Middle frontal gyrus (tissue), 1 donor: ENCODE results near the gene LAMA4.
A peak's percentile ranks its signal among the peaks of the same experiment; 100 is the strongest.

Source experiments
- DNase-seq: peaks from one replicate; pipeline ENCODE4 v3.0.0-alpha.2; 2015; ENCODE audit warnings: low spot score; ENCODE audit errors: extremely low spot score

Gene LAMA4

GRCh38 chr6:112241820-112242429, 12.4 kb downstream of the LAMA4 start:
- DNase-seq: no peak

DNA sequence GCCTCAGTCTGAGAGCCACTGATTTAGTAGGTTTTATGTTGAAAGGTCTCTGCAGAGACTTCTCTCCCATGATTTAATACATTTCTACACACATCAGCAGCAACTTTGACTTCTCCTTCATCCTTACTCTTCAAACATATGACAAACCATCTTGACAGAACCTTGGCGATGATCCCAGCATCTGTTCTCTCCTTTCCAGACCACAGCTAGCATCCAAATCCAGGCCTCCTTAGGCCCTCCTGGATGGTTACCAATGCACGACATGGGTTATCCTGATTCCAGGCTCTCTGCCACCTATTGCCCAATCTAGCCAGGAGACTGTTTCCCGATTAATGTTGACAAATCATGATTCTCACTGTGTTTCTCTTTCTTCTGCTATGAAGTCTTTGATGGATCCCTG, 16.8 kb downstream of the LAMA4 start:
- no peak for DNase-seq

DNA sequence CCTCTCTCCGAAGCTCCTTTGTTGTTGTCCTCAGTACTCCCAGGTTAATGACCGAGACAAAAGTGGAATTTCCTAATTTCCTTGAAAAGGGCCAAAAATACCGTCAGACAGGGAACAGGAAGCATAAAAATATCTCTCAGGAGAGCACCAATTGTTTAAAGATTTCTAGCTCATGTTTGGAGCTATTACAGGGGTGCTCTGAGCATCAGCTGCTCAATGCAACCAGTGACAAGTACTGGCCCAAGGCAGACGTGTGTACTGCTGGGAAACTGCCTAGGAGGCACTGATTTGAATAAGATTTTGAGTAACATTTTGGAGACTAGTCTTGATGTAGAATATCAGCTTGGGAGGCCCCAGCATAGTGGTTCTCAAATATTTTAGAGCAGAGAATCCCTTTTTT, 17.3 kb downstream of the LAMA4 start:
- no peak for DNase-seq

DNA sequence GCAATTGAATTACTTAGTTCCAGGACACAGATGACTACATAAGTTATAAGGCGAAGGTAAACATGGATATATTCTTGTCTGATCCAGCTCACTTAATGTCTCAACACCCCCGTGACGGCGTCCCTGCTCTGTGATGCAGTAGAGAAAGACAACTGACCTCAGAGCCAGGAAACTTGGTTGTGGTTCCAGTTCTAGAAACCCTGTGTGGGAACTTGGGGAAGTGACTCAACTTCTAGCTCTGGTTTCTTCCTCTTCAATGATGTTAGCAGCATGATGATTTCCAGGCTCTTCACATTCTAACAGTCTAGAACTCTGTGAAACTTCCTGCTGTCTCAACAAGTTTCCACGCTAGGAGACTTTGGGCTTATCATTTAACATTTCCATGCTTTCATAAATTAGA, 18.4 kb downstream of the LAMA4 start:
- DNase-seq: no peak

GRCh38 chr6:112234601-112235000, 19.8 kb downstream of the LAMA4 start:
- DNase-seq: no peak

GRCh38 chr6:112233847-112234246, 20.5 kb downstream of the LAMA4 start:
- no peak for DNase-seq

- no peak for DNase-seq
These were observed 21.5 kb downstream of the LAMA4 start for GRCh38 chr6:112232845-112233256.

DNA sequence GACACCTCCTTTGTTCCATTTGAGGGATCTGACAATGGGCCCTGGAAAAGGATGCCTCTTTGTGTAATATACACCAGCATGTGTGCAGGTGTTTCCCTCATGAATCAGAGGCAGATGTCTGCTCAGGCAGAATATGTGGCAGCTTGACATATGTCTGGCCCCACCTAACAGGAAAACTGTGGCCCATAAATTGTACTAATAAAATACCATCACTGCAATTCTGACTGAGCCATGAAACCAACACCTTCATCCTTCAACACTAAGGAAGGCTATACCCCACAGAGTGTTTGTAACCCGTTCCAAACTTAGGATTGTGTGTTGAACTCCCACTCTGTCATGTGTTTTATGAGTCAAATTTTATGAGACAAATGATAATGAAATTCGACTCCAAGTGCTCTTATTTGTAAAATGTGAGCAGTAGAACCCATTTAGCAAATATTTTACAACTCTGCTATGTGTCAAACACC, 22.7 kb downstream of the LAMA4 start:
- no peak for DNase-seq

- DNase-seq: no peak
These were observed 23.2 kb downstream of the LAMA4 start for GRCh38 chr6:112231164-112231563.

DNA sequence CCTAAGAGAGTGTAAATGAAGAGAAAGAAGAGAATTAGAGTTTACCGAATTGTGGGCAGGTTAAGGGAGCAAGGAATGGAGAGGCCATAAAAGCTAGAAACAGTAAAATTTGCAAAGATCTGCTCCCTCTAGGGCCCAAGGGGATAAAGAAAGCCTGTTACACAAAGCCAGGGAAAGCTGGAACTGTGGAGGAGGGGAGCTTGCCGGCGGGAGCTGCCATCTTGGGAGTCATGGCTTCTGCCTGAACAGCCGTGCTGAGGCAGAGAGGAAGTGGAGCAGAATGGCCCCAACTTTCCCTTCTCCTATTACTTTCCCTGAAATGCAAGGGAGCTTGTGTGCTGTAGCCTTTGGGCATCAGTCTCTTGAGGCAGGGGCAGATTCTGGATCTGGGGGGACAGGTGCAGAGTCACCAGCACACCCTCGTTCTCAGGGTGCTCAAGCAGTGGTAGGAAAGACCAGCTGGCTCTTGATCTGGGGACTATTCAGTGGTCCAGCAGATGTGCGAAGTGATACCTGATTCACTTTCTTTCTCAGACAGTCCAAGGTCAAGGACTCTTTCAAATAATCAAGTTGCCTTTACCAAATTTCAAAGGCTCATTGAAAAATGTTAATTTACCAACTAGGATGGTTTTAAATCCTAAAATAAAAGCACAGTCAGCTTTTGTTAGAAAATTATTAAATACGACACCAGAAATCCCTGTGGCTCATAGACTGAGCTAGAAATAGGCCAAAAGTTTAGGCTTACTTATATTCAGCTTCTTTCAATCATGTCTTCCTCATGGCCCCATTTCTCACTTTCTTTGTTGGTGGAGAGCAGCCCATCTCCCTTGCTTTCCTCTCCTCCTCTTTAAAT, 25.7 kb downstream of the LAMA4 start:
- DNase-seq: no peak

DNA sequence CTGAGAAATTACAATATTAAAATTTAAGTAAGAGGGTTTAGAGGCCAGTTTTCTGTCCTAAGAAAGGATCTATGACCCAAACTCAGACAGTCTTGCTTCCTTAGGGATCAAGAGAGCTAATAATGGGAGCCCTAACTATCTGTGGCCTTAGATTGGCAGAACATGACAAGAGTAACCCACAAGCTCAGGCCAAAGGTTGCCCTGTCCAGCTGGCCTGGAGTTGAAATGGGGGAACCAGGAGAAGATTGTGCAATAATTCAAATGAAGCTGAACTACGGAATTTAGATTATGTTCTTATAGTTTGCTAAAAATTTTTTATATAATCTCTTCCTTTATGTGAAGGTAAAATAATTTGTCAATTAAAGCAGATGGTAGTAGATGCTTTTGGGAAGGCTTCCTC, 26.4 kb downstream of the LAMA4 start:
- DNase-seq: no peak

GRCh38 chr6:112227411-112227810, 27.0 kb downstream of the LAMA4 start:
- no peak for DNase-seq

DNA sequence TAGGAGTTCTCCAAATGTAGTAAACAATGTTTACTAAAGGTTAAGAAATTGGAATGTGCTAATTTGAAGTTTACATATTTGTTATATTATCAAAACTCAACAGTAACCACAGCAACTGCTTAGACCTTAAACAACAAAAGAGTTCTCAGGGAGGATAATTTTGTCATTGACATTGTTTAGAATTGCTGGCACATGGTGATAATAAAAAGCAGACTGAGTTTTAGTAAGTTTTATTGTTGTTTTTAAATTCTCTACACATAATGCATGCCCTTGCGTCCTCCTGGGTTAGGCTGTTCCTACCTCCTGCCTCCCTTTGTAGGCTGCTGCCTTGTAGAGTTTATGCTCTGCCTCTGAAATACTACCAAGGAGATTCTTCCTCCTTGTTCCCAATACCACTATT, 28.7 kb downstream of the LAMA4 start:
- no peak for DNase-seq

- DNase-seq: no peak
These were observed 30.3 kb downstream of the LAMA4 start for GRCh38 chr6:112224088-112224487.

GRCh38 chr6:112223070-112223861, 31.1 kb downstream of the LAMA4 start:
- no peak for DNase-seq

GRCh38 chr6:112221981-112222852, 32.1 kb downstream of the LAMA4 start:
- no peak for DNase-seq

- DNase-seq: peak; percentile 18
These were observed 32.8 kb downstream of the LAMA4 start for GRCh38 chr6:112221561-112221960.

DNA sequence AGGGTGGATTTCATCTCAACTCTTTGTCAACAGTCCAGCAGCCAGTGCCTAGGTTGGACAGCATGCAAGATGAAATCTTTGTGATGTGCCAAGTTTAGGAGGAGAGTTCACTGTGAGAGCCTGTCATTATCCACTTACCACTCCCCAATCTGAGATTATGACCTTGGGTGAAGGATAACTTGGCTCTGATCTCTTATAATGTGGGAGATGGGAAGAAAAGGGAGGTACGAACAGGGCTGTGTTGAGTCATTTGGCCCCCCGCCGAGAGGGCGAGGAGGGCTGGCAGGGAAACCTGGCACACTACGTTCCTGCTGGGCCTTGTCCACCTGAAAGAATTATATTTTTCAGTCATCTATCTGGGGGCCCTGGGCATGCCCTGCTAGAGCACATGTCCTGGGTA, 35.8 kb downstream of the LAMA4 start:
- DNase-seq: no peak

DNA sequence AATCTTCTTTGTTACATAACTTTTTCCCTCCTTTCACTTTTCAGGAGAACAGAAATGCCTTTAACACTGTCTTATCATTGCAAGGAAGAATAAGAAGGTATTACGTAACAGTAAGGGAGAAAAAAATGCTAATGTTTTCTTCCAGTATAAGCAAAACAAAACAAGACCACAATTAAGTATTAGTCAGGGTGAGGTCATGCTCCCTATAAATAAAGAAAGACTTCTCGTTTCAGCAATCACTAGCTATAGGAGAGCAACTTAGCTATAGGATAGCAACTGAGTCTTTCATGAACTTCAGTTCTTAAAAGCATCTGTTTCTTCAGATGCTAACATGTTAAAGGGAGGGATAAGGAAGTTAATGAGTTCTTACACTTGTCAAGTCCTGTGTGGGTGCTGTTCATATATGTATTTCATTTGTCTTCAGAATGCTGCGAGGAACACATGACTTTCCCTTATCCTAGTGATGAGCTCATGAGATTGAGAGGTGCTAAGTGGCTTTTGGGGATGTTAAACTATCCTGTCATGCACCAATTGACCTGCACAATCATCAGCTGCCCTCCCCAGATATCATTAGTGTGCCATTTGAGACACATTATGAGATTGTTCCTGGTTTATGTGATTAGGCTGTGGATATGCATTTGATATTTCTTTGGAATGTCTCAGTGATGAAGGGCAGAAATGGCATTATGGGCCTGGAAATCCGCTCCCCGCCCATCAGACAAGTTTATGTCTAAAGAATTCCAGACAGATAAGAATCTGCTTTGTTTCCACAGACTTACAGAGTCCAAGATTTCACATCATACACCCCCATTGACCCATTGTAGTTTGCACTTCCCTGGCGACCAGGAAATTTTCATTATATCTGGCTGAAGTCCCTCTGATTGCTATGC, 37.5 kb downstream of the LAMA4 start:
- no peak for DNase-seq
